ENCODE results near the gene HSPH1.
"Not testable (repeated sequence)": the region's sequence is repeated elsewhere in the genome, so short reads cannot be mapped to it uniquely, and the experiment has no call there.

Gene HSPH1

GRCh38 chr13:31100721-31101120 is 61.0 kb downstream of the HSPH1 start:
- no peak for TF ChIP-seq CTCF (IDR thresholded peaks at IDR 0.05; ENCODE audit: low read depth, low read length)
- H3K4me3 ChIP-seq (ENCODE audit: low read depth, low read length): no peak overlapping the region

- H3K4me3 ChIP-seq (ENCODE audit: low read depth, low read length): not testable (repeated sequence)
These were observed 63.7 kb downstream of the HSPH1 start for GRCh38 chr13:31097911-31098434.

DNA sequence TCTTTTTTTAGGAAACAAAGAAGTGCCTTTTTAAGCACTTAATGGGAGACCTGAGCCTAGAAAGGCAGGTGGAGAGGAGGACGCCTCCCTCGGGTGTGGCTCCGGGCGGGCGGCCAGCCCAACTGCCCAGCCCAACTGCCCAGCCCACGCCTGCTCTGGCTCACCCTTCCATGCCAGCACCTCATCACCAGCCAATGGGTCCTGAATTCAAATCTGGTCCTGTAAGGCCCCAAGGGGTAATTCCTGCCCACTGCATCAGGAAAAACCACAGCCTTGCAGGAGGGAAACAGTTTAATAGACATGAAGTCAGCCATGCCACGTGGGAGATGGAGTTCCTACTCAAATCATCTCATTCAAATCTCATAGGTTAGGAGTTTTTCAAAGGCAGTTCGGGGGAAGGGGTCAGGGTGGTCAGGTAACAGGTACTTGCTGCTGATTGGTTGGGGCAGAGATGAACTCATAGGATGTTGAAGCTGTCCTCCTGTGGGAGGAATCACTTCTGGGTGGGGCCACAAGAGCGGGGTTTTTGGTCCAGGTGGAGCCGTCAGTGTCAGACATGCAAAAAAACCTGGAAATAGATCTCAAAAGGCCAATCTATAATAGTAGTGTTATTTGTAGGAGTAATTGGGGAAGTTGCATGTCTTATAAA is 64.9 kb downstream of the HSPH1 start:
- no peak for TF ChIP-seq CTCF (IDR thresholded peaks at IDR 0.05; ENCODE audit: low read depth, low read length)
- no peak overlapping the region for H3K4me3 ChIP-seq (ENCODE audit: low read depth, low read length)

- H3K4me3 ChIP-seq (ENCODE audit: low read depth, low read length): no peak overlapping the region
- no peak for TF ChIP-seq CTCF (IDR thresholded peaks at IDR 0.05; ENCODE audit: low read depth, low read length)
These were observed 67.2 kb downstream of the HSPH1 start for GRCh38 chr13:31094331-31095015.

DNA sequence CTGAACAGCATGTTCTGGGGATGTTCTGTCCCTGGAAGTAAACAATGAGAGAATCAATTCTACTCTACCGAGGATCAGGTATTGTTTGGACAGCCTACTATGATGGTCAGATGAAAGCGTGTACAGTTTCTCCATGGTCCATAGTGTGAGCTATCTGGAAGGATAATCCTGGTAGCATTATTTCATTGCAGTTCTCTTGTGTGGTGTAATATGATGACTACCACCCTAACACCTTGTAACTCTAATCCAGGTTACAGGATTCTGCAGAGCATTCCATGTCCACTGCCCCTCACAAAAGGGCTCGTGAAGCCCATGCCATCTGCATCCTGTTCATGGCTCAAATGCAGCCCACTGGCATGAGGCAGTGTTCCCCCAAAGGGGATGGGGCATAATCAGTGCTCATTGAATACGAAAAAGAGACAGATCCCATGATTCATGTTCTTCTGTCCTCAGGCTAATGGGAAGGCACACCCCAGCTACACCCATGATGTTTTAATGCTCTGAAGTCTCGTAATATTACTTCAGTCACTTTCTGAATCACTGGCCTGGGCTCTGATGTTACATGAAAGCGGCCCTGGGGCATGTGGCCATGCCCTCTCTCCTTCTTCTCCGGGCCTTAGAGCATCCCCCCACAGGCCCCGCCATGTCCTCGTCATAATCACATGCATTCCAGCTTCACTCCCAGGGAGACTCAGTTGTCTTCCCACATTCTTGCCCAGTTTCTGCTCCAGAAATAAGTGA is 68.4 kb downstream of the HSPH1 start:
- no peak for TF ChIP-seq CTCF (IDR thresholded peaks at IDR 0.05; ENCODE audit: low read depth, low read length)
- no peak overlapping the region for H3K4me3 ChIP-seq (ENCODE audit: low read depth, low read length)

- H3K4me3 ChIP-seq (ENCODE audit: low read depth, low read length): no peak overlapping the region
- TF ChIP-seq CTCF (IDR thresholded peaks at IDR 0.05; ENCODE audit: low read depth, low read length): no peak
These were observed 69.1 kb downstream of the HSPH1 start for GRCh38 chr13:31092646-31093045.

GRCh38 chr13:31090961-31091624 is 70.6 kb downstream of the HSPH1 start:
- H3K4me3 ChIP-seq (ENCODE audit: low read depth, low read length): no peak overlapping the region
- TF ChIP-seq CTCF (IDR thresholded peaks at IDR 0.05; ENCODE audit: low read depth, low read length): no peak
